ENCODE data around the gene ENTREP1. TPM values are rescaled to one million over a fixed set of nuclear protein-coding genes. Genes with fewer than 3 reads are reported as not detected.

The ENTREP1 gene
- polyA plus RNA-seq, 1 donor = 5.0 TPM

- DNase-seq = peak; percentile 27
Observed at GRCh38 chr9:69319324-69320025, 5.5 kb upstream of the ENTREP1 start.

- DNase-seq = no peak
Observed at GRCh38 chr9:69322256-69322655, 2.8 kb upstream of the ENTREP1 start.

- DNase-seq = peak; percentile 35
Observed at GRCh38 chr9:69323861-69324260, 1.2 kb upstream of the ENTREP1 start.

- DNase-seq = no peak
Observed at GRCh38 chr9:69325409-69326212, 596 bp downstream of the ENTREP1 start.

GRCh38 chr9:69326261-69326660, 1.2 kb downstream of the ENTREP1 start:
- DNase-seq = no peak

- DNase-seq = no peak
Observed at GRCh38 chr9:69330580-69330979, 5.6 kb downstream of the ENTREP1 start.

- no peak for DNase-seq
Observed at GRCh38 chr9:69331444-69331843, 6.4 kb downstream of the ENTREP1 start.

- DNase-seq = no peak
Observed at GRCh38 chr9:69332067-69332685, 7.2 kb downstream of the ENTREP1 start.

GRCh38 chr9:69333716-69334115, 8.7 kb downstream of the ENTREP1 start:
- DNase-seq = no peak

- DNase-seq = no peak
Observed at GRCh38 chr9:69334317-69334716, 9.3 kb downstream of the ENTREP1 start.

GRCh38 chr9:69339620-69340019, 14.6 kb downstream of the ENTREP1 start:
- DNase-seq = no peak

- DNase-seq = no peak
Observed at GRCh38 chr9:69340631-69341030, 15.6 kb downstream of the ENTREP1 start.

- DNase-seq = no peak
Observed at GRCh38 chr9:69342769-69343168, 17.8 kb downstream of the ENTREP1 start.

GRCh38 chr9:69344459-69344858, 19.4 kb downstream of the ENTREP1 start:
- no peak for DNase-seq

- DNase-seq = no peak
Observed at GRCh38 chr9:69346596-69347390, 21.8 kb downstream of the ENTREP1 start.

- DNase-seq = no peak
Observed at GRCh38 chr9:69347607-69348006, 22.6 kb downstream of the ENTREP1 start.

- no peak for DNase-seq
Observed at GRCh38 chr9:69351227-69351626, 26.2 kb downstream of the ENTREP1 start.

GRCh38 chr9:69355232-69355631, 30.2 kb downstream of the ENTREP1 start:
- DNase-seq = no peak

- DNase-seq = no peak
Observed at GRCh38 chr9:69357030-69357775, 32.2 kb downstream of the ENTREP1 start.

GRCh38 chr9:69357821-69358220, 32.8 kb downstream of the ENTREP1 start:
- no peak for DNase-seq

GRCh38 chr9:69363191-69363590, 38.2 kb downstream of the ENTREP1 start:
- no peak for DNase-seq

All from left kidney (tissue), 2 donors.